Measurements from ENCODE around the gene IGF1.
A peak's percentile ranks its signal among the peaks of the same experiment; 100 is the strongest.
"Not testable (repeated sequence)": the region's sequence is repeated elsewhere in the genome, so short reads cannot be mapped to it uniquely, and the experiment has no call there.

The IGF1 gene

GRCh38 chr12:102459314-102459713, 21.0 kb downstream of the IGF1 start:
- DNase-seq = no peak

- no peak for DNase-seq
Observed at GRCh38 chr12:102454808-102455760, 25.3 kb downstream of the IGF1 start.

GRCh38 chr12:102454330-102454729, 26.0 kb downstream of the IGF1 start:
- DNase-seq = no peak

- DNase-seq = no peak
Observed at GRCh38 chr12:102452605-102453004, 27.8 kb downstream of the IGF1 start.

GRCh38 chr12:102449018-102449417, 31.3 kb downstream of the IGF1 start:
- DNase-seq = not testable (repeated sequence)

- not testable (repeated sequence) for DNase-seq
Observed at GRCh38 chr12:102447426-102447825, 32.9 kb downstream of the IGF1 start.

- no peak for DNase-seq
Observed at GRCh38 chr12:102444707-102445106, 35.7 kb downstream of the IGF1 start.

GRCh38 chr12:102444093-102444492, 36.3 kb downstream of the IGF1 start:
- DNase-seq = no peak

- no peak for DNase-seq
Observed at GRCh38 chr12:102441077-102441596, 39.2 kb downstream of the IGF1 start.

- no peak for DNase-seq
Observed at GRCh38 chr12:102439426-102440405, 40.6 kb downstream of the IGF1 start.

GRCh38 chr12:102438827-102439210, 41.5 kb downstream of the IGF1 start:
- peak; percentile 13 for DNase-seq

- DNase-seq = peak; percentile 56
Observed at GRCh38 chr12:102438047-102438826, 42.1 kb downstream of the IGF1 start.

GRCh38 chr12:102437511-102437910, 42.9 kb downstream of the IGF1 start:
- no peak for DNase-seq

- no peak for DNase-seq
Observed at GRCh38 chr12:102436867-102437266, 43.5 kb downstream of the IGF1 start.

GRCh38 chr12:102435827-102436436, 44.4 kb downstream of the IGF1 start:
- DNase-seq = no peak

- peak; percentile 52 for DNase-seq
Observed at GRCh38 chr12:102433304-102433703, 47.1 kb downstream of the IGF1 start.

- DNase-seq = peak; percentile 34
Observed at GRCh38 chr12:102430661-102431060, 49.7 kb downstream of the IGF1 start.

- no peak for DNase-seq
Observed at GRCh38 chr12:102429211-102430154, 50.9 kb downstream of the IGF1 start.

GRCh38 chr12:102427543-102427941, 52.8 kb downstream of the IGF1 start:
- no peak for DNase-seq

Data from EL (cell line).